Keratinocyte (primary cell): ENCODE data around the gene STAG1. TPM values are rescaled to one million over a fixed set of nuclear protein-coding genes. Genes with fewer than 3 reads are reported as not detected.
A peak's percentile ranks its signal among the peaks of the same experiment; 100 is the strongest.

Experiments used
- DNase-seq: peaks from one replicate; pipeline ENCODE4 v3.0.0-alpha.2; 2011; ENCODE audit warnings: low read depth, missing footprints, low spot score
- FAIRE-seq: peaks from 2 replicates; lab custom pipeline; 2011; peaks lifted over from hg19 to GRCh38; lab: Jason Lieb, UNC
- H2AFZ ChIP-seq: 2 replicates; pipeline ENCODE4 v1.6.0; 2012; ENCODE audit warnings: low read length, control low read depth, inconsistent platforms; ENCODE audit not compliant: control insufficient read depth
- H3K27ac ChIP-seq: 2 replicates; pipeline ENCODE4 v1.5.1; 2011; ENCODE audit warnings: low read length; ENCODE audit not compliant: control insufficient read depth, insufficient read depth
- H3K27me3 ChIP-seq: 3 replicates; pipeline ENCODE4 v1.6.0; 2011; ENCODE audit warnings: low read length; ENCODE audit not compliant: control insufficient read depth, insufficient read depth; ENCODE audit errors: extremely low read depth
- H3K36me3 ChIP-seq, 2 experiments: 2 replicates in 1 of 2; 3 replicates in 1 of 2; pipeline ENCODE4 v1.5.1; 2011; ENCODE audit warnings: low read length in 2 of 2, mild to moderate bottlenecking in 1 of 2; ENCODE audit not compliant: control insufficient read depth in 2 of 2, insufficient read depth in 2 of 2; ENCODE audit errors: extremely low read depth in 1 of 2
- H3K4me1 ChIP-seq: 3 replicates; pipeline ENCODE4 v1.5.1; 2011; ENCODE audit warnings: low read length; ENCODE audit not compliant: control insufficient read depth, insufficient read depth; ENCODE audit errors: extremely low read depth
- H3K4me2 ChIP-seq: 3 replicates; pipeline ENCODE4 v1.6.0; 2011; ENCODE audit warnings: low read depth, low read length; ENCODE audit not compliant: control insufficient read depth, insufficient read depth; ENCODE audit errors: extremely low read depth
- H3K4me3 ChIP-seq, 3 experiments: fragments of 200-600 bp in 1 of 3; sonication (generic) in 1 of 3; 2 replicates in 2 of 3; 3 replicates in 1 of 3; pipeline ENCODE4 v1.5.1; 2011 to 2016; ENCODE audit warnings: low read length in 3 of 3, mild to moderate bottlenecking in 3 of 3, control low read depth in 2 of 3, inconsistent platforms in 1 of 3, low read depth in 1 of 3, mixed read lengths in 1 of 3, mixed run types in 1 of 3, moderate library complexity in 1 of 3; ENCODE audit not compliant: control insufficient read depth in 2 of 3, insufficient read depth in 2 of 3; ENCODE audit errors: extremely low read depth in 1 of 3
- H3K79me2 ChIP-seq: 2 replicates; pipeline ENCODE4 v1.6.0; 2012; ENCODE audit warnings: low read length; ENCODE audit not compliant: control insufficient read depth, insufficient read depth
- H3K9ac ChIP-seq: 3 replicates; pipeline ENCODE4 v1.6.0; 2011; ENCODE audit warnings: low read length; ENCODE audit not compliant: control insufficient read depth, insufficient read depth; ENCODE audit errors: extremely low read depth
- H3K9me1 ChIP-seq: 3 replicates; pipeline ENCODE4 v1.6.0; 2011; ENCODE audit warnings: low read length; ENCODE audit not compliant: control insufficient read depth, insufficient read depth; ENCODE audit errors: extremely low read depth
- H3K9me3 ChIP-seq: 2 replicates; pipeline ENCODE4 v1.5.1; 2012; ENCODE audit warnings: low read depth, low read length; ENCODE audit not compliant: control insufficient read depth
- H4K20me1 ChIP-seq: 3 replicates; pipeline ENCODE4 v1.6.0; 2011; ENCODE audit warnings: low read length; ENCODE audit not compliant: control insufficient read depth, insufficient read depth; ENCODE audit errors: extremely low read depth
- EZH2 ChIP-seq: IDR thresholded peaks from one replicate; pipeline ENCODE4 v1.6.1; 2012; ENCODE audit warnings: inconsistent platforms, mild to moderate bottlenecking, low read length, moderate library complexity
- dilution Hi-C: fragments of 300-500 bp; cut with MboI; formaldehyde crosslinking; loops from one replicate; pipeline ENCODE4 v1.7.0; 2020; ENCODE audit warnings: low sequenced_read_pairs; ENCODE audit not compliant: extremely low pct_ligation_motif_present
- polyA plus RNA-seq, 5 experiments: library from polyadenylated mRNA; depleted of rRNA in 3 of 5; stranded (reverse) in 3 of 5; stranded (forward) in 1 of 5; unstranded in 1 of 5; fragments of >200 nt; gene quantifications; 1 replicate in 1 of 5; 2 replicates in 3 of 5; 3 replicates in 1 of 5; pipeline versions ENCODE4 v1.2.1 to v1.2.3, GENCODE V29; 2011 to 2012; ENCODE audit warnings: missing spikeins in 2 of 5, low read depth in 1 of 5, low replicate concordance in 1 of 5
- TF ChIP-seq, protein P1 (sequence below), 3 experiments: IDR thresholded peaks in 1 of 3; conservative IDR thresholded peaks in 1 of 3; optimal IDR thresholded peaks in 1 of 3; 2 replicates in 2 of 3; 3 replicates in 1 of 3; pipeline versions ENCODE3 to v1.5.1; 2011; ENCODE audit warnings: low read length in 3 of 3, mild to moderate bottlenecking in 3 of 3, moderate library complexity in 2 of 3, control low read depth in 1 of 3, inconsistent platforms in 1 of 3; ENCODE audit not compliant: insufficient read depth in 2 of 3; ENCODE audit errors: extremely low read depth in 1 of 3

STAG1 gene
- polyA plus RNA-seq, 1 donor (not counting 4 experiments of a cell fraction or from before 2014, with no cell fraction given) = 11.8 TPM

GRCh38 chr3:136778865-136779264 is 26.7 kb upstream of the STAG1 start:
- Histone ChIP-seq H3K27me3 (no peaks in the 10 kb centered on the region), H4K20me1 (no peaks in the 10 kb centered on the region), H2AFZ (no peak overlapping the region), H3K4me1 (no peaks in the 10 kb centered on the region), H3K4me3 (no peak overlapping the region), H3K27ac (no peak overlapping the region), H3K4me2 (no peak overlapping the region), H3K79me2 (no peaks in the 10 kb centered on the region), H3K9me1 (no peaks in the 10 kb centered on the region), H3K36me3 (no peaks in the 10 kb centered on the region), H3K9me3 (no peaks in the 10 kb centered on the region), H3K9ac (no peak overlapping the region)
- FAIRE-seq (no peak), DNase-seq (no peak)
- TF ChIP-seq, protein P1, sequence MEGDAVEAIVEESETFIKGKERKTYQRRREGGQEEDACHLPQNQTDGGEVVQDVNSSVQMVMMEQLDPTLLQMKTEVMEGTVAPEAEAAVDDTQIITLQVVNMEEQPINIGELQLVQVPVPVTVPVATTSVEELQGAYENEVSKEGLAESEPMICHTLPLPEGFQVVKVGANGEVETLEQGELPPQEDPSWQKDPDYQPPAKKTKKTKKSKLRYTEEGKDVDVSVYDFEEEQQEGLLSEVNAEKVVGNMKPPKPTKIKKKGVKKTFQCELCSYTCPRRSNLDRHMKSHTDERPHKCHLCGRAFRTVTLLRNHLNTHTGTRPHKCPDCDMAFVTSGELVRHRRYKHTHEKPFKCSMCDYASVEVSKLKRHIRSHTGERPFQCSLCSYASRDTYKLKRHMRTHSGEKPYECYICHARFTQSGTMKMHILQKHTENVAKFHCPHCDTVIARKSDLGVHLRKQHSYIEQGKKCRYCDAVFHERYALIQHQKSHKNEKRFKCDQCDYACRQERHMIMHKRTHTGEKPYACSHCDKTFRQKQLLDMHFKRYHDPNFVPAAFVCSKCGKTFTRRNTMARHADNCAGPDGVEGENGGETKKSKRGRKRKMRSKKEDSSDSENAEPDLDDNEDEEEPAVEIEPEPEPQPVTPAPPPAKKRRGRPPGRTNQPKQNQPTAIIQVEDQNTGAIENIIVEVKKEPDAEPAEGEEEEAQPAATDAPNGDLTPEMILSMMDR (optimal IDR thresholded peaks at IDR 0.05 in 1 of 3, IDR thresholded peaks at IDR 0.05 in 1 of 3, conservative IDR thresholded peaks at IDR 0.05 in 1 of 3; ENCODE audit: extremely low read depth in 1 of 3, insufficient read depth in 2 of 3, low read length in 3 of 3) = no peak
- no peak for TF ChIP-seq EZH2
- dilution Hi-C loops = no loop called here

DNA sequence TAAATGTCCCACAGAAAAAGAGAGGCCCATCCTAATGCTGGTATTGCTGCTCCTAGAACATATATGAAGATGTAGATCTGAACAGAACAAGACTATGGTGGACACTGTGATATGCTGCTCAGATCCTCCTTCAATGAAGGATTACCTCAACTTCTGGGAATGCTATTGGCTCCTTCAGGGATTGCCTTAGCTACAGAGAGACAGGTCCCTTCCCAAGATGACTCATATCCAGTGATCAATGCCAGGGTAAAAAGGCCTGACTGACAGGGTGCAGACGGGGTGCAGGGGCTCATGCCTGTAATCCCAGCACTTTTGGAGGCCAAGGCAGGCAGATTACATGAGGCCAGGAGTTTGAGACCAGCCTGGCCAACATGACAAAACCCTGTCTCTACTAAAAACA is 20.5 kb upstream of the STAG1 start:
- no peaks in the 10 kb centered on the region for H3K9me3 ChIP-seq
- no peaks in the 10 kb centered on the region for H3K36me3 ChIP-seq
- dilution Hi-C loops = no loop called here
- H3K9me1 ChIP-seq = no peaks in the 10 kb centered on the region
- no peaks in the 10 kb centered on the region for H3K4me1 ChIP-seq
- H2AFZ ChIP-seq = no peak overlapping the region
- no peak overlapping the region for H3K9ac ChIP-seq
- H3K79me2 ChIP-seq = no peaks in the 10 kb centered on the region
- H3K4me3 ChIP-seq = no peak overlapping the region
- no peak overlapping the region for H3K4me2 ChIP-seq
- H3K27ac ChIP-seq = no peak overlapping the region
- no peaks in the 10 kb centered on the region for H3K27me3 ChIP-seq
- no peak for TF ChIP-seq EZH2
- TF ChIP-seq, protein P1 (optimal IDR thresholded peaks at IDR 0.05 in 1 of 3, IDR thresholded peaks at IDR 0.05 in 1 of 3, conservative IDR thresholded peaks at IDR 0.05 in 1 of 3; ENCODE audit: extremely low read depth in 1 of 3, insufficient read depth in 2 of 3, low read length in 3 of 3) = no peak
- DNase-seq (no peak), FAIRE-seq (peak; percentile 57)
- H4K20me1 ChIP-seq = no peaks in the 10 kb centered on the region
